GM12878 (cell line): ENCODE data around the gene DEXI.

Source experiments
- BCL11A ChIP-seq: IDR thresholded peaks from 2 replicates; pipeline ENCODE4 v1.6.1; 2011; ENCODE audit warnings: low read depth, low read length
- CTCF ChIP-seq, 3 experiments: IDR thresholded peaks in 2 of 3; conservative IDR thresholded peaks in 1 of 3; 2 replicates each; pipeline ENCODE4 v1.5.1; 2011; ENCODE audit warnings: low read depth in 3 of 3, low read length in 3 of 3, mild to moderate bottlenecking in 3 of 3, control low read depth in 2 of 3, moderate library complexity in 2 of 3, inconsistent platforms in 1 of 3, mixed read lengths in 1 of 3; ENCODE audit not compliant: control insufficient read depth in 2 of 3, insufficient read depth in 1 of 3; ENCODE audit errors: extremely low read depth in 1 of 3
- HCFC1 ChIP-seq: fragments of 150-350 bp; IDR thresholded peaks from 2 replicates; pipeline ENCODE4 v1.6.1; 2014; ENCODE audit warnings: low read length
- NBN ChIP-seq: fragments of 450-650 bp; IDR thresholded peaks from 2 replicates; pipeline ENCODE4 v1.6.1; 2016
- YBX1 ChIP-seq: fragments of 450-650 bp; IDR thresholded peaks from 2 replicates; pipeline ENCODE4 v1.6.1; 2016; ENCODE audit warnings: antibody characterized with exemption
- YY1 ChIP-seq: IDR thresholded peaks from 2 replicates; pipeline ENCODE4 v1.6.1; 2011; ENCODE audit warnings: low read depth, mild to moderate bottlenecking, low read length

DNA sequence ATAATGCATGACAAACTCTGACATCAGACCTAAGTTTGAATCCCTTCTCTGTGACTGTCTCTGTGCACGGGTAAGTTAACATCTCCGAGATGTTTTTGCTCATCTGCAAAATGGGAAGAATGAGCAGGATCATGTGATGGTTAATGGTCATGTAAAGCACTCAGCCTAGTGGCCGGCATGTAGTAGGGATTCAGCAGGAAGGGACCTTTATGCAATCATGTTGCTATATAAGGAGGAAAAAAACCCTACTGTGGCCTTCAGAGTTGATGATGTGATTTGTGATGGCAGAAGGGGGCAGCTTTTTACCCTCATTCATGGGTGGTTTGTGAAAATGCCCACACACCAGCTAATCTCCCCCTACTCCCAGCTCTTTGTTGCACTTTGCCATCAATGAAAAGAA, 26.2 kb upstream of the DEXI start:
- TF ChIP-seq NBN, result no peak
- TF ChIP-seq CTCF (IDR thresholded peaks at IDR 0.05 in 2 of 3, conservative IDR thresholded peaks at IDR 0.05 in 1 of 3; ENCODE audit: control insufficient read depth in 2 of 3, extremely low read depth in 1 of 3, insufficient read depth in 1 of 3, low read depth in 3 of 3, low read length in 3 of 3), result no peak
- TF ChIP-seq YBX1, result no peak
- TF ChIP-seq YY1, result no peak
- TF ChIP-seq BCL11A, result no peak
- TF ChIP-seq HCFC1, result no peak
